Bronchial epithelial cell (primary cell): ENCODE measurements around the gene RPL27. TPM values are rescaled to one million over a fixed set of nuclear protein-coding genes. Genes with fewer than 3 reads are reported as not detected.

ENCODE experiments used
- DNase-seq: peaks from one replicate; pipeline ENCODE4 v3.0.0-alpha.2; 2010; ENCODE audit warnings: low read depth
- FAIRE-seq: peaks from 2 replicates; lab custom pipeline; 2011; peaks lifted over from hg19 to GRCh38; lab: Jason Lieb, UNC
- H3K27me3 ChIP-seq: 2 replicates; pipeline ENCODE4 v1.5.1; 2011; ENCODE audit warnings: low read length; ENCODE audit not compliant: control insufficient read depth, insufficient read depth
- H3K36me3 ChIP-seq: 2 replicates; pipeline ENCODE4 v1.5.1; 2011; ENCODE audit warnings: low read length; ENCODE audit not compliant: control insufficient read depth, insufficient read depth
- H3K4me3 ChIP-seq: 2 replicates; pipeline ENCODE4 v1.5.1; 2011; ENCODE audit warnings: mild to moderate bottlenecking, low read depth, low read length, control low read depth
- total RNA-seq: library from RNA; depleted of rRNA; stranded (reverse); fragments of >200 nt; gene quantifications from 2 replicates; pipeline ENCODE4 v1.2.1, GENCODE V29; 2014
- TF ChIP-seq, protein P1 (sequence below): IDR thresholded peaks from 2 replicates; pipeline ENCODE4 v1.5.1; 2011; ENCODE audit warnings: mild to moderate bottlenecking, moderate library complexity, low read length, control low read depth, inconsistent platforms; ENCODE audit not compliant: insufficient read depth, severe bottlenecking

Gene RPL27
- total RNA-seq, 1 donor from 2014 or later: 1,431 TPM

DNA sequence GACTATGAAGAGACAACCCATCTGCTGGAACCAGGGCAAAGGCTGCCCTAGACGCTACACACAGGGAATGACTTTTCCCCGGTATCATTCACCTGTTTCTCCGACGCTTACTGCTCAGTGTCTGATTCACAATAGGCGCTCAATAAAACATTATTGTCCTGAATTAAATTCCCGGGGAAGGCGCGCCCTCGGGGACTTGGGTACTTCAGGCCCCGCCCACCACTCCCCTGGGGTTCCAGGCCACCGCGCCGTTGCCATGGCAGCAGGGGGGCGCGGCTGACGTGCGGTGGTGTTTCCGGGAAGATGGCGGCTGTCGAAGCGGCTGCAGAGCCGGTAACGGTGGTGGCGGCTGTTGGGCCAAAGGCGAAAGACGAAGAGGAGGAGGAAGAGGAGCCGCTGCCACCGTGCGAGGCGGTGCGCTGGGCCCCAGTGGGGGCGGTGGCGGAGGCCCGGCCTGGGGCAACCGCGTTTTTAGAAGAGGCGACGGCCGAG, 17.9 kb upstream of the RPL27 start, which contains the start of gene RUNDC1:
Gene RUNDC1, plus strand, starts transcription at position 292 of the 492 bp plus-strand sequence. Its CDS starts 12 bp downstream, at position 304.
- TF ChIP-seq, protein P1, sequence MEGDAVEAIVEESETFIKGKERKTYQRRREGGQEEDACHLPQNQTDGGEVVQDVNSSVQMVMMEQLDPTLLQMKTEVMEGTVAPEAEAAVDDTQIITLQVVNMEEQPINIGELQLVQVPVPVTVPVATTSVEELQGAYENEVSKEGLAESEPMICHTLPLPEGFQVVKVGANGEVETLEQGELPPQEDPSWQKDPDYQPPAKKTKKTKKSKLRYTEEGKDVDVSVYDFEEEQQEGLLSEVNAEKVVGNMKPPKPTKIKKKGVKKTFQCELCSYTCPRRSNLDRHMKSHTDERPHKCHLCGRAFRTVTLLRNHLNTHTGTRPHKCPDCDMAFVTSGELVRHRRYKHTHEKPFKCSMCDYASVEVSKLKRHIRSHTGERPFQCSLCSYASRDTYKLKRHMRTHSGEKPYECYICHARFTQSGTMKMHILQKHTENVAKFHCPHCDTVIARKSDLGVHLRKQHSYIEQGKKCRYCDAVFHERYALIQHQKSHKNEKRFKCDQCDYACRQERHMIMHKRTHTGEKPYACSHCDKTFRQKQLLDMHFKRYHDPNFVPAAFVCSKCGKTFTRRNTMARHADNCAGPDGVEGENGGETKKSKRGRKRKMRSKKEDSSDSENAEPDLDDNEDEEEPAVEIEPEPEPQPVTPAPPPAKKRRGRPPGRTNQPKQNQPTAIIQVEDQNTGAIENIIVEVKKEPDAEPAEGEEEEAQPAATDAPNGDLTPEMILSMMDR: no peak
- Histone ChIP-seq H3K27me3 (no peaks in the 10 kb centered on the region), H3K36me3 (peaks cover 1% of the 10 kb centered on the region), H3K4me3 (peak within 1 kb of the TSS; percentile 70)
- FAIRE-seq: no peak
- DNase-seq: peak; percentile 63

DNA sequence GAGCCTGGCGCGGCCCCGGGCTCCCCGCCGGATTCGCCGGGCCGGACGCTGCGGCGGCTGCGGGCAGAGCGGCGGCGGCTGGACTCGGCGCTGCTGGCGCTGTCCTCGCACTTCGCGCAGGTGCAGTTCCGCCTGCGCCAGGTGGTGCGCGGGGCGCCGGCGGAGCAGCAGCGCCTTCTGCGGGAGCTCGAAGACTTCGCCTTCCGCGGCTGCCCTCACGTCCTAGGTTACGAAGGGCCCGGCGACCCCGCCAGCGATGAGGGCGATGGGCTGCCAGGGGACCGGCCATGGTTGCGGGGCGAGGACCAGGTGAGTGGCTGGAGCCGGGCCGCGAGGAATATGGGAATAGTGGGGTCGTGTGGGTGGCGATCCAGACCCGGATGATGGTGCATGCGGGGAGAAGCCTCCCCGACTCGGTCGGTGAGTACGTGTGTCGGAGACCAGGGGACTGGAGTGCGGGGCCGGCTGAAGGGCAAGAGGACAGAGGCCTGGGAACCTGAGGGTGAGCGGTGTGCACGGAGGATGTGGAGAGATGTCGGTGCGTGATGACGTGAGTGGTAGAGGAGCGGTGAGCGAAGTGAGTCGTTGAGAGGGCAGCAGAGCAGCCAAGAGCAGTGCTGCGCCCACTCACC, 17.3 kb upstream of the RPL27 start:
- FAIRE-seq (no peak), DNase-seq (peak; percentile 62)
- Histone ChIP-seq H3K4me3 (peak overlapping the region; percentile 70), H3K36me3 (peaks cover 1% of the 10 kb centered on the region), H3K27me3 (no peaks in the 10 kb centered on the region)
- TF ChIP-seq, protein P1: peak; percentile 42

- Histone ChIP-seq H3K4me3 (no peak overlapping the region), H3K36me3 (peaks cover 4% of the 10 kb centered on the region), H3K27me3 (no peaks in the 10 kb centered on the region)
- DNase-seq: no peak
- FAIRE-seq: no peak
- TF ChIP-seq, protein P1: no peak
Observed at GRCh38 chr17:42982266-42982665, 16.0 kb upstream of the RPL27 start.

DNA sequence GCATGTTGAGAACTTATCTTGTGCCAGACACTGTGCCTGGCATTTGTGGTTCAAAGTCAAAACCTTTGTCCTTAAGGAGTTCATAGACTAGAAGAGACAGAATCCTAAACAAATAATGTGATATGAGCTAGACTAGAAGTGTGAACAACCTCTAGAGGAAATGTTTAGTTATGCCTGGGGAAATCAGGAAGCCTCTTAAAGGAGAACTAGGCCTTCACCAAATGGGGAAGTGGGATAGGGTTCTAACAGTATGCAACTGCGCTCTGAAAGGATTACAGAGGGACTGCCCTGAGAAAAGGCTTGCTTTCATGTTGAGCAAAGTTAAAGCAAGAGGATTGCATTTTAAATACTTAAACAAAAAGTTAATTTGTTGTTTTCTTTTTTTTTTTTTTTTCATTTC, 13.0 kb upstream of the RPL27 start:
- Histone ChIP-seq H3K27me3 (no peaks in the 10 kb centered on the region), H3K4me3 (no peak overlapping the region), H3K36me3 (peaks cover 5% of the 10 kb centered on the region)
- FAIRE-seq (no peak), DNase-seq (no peak)
- TF ChIP-seq, protein P1: no peak

- TF ChIP-seq, protein P1: no peak
- peak; percentile 21 for DNase-seq
- H3K27me3 ChIP-seq: no peaks in the 10 kb centered on the region
- H3K36me3 ChIP-seq: peaks cover 23% of the 10 kb centered on the region
- H3K4me3 ChIP-seq: no peak overlapping the region
- FAIRE-seq: no peak
Observed at GRCh38 chr17:42989141-42989540, 9.1 kb upstream of the RPL27 start.
